ENCODE results near the gene ADGRD1.
"Not testable (repeated sequence)": the region's sequence is repeated elsewhere in the genome, so short reads cannot be mapped to it uniquely, and the experiment has no call there.

The ADGRD1 gene

DNA sequence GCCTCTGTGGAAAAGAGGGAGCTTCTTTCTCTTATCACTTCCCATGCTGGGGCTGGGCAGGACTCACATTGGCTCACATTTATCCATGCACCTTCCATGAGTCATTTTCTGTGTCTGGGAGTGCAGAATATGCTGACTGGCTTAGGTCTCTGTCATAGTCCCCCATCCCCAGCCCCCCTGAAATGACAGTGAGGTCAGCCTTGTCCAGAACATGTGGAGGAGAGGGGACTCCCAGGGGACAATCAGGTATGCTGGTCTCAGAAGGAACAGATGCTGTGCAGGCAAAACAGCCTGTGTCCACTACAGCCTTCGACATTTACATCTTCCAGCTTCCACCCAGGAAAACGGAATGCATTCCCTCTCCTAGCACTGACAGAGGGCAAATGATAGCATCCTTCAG, 35.0 kb downstream of the ADGRD1 start:
- DNase-seq: no peak

DNA sequence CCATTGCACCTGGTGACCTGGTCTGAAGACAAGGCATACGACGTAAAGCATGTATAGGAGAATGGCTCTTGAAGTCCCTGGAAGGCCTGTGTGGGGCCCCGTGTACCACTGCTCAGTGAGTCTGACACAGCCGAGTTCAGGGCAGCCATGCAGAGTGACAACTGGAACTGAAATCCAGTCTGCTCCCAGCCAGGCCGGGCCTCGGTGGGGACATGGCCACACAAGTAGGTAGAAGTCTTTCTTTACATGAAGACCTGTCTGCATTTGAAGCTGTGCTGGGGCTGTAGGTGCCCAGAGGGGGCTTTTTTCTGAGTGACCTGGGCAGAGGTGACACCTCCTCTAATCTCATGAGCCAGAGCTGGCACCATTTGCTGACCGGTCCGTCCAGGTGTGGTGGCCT, 35.7 kb downstream of the ADGRD1 start:
- DNase-seq: no peak

DNA sequence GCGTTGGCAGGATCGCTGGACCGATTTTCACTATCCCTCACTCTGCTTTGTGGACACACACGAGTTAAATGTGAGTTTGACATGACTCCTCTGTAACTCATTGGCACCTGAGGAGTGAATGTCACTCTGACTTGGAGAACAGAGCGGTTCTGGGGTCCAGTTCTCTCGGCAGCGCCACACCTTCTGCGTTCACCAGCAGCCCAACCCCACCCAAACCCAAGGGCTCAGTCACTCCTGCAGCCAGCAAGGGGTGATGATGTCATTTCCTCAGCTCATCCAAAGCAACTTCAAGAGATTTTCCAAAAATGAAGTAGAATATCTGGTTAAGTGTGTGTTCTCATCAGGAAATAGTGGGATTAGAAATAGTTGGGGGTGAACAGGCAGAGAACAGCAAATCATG, 36.3 kb downstream of the ADGRD1 start:
- no peak for DNase-seq

DNA sequence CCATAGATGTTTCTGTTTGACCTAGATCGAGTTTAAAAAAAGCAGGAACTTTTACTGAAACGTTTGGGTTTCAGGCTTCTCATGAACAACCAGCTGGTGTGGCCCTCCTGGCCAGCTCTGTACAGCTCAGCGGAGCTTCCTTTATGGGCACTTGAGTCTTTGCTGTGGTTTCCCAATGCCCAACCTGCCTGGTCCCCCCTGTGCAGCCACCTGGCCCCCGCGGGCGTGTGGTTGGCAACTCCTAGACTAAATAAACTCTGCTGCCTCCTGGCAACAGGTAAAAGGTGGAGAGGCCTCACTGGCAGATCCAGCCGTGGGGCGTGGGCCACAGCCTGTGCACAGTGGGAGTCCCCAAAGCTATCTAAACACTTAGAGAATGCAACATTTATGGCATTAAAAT, 38.7 kb downstream of the ADGRD1 start:
- DNase-seq: no peak

DNA sequence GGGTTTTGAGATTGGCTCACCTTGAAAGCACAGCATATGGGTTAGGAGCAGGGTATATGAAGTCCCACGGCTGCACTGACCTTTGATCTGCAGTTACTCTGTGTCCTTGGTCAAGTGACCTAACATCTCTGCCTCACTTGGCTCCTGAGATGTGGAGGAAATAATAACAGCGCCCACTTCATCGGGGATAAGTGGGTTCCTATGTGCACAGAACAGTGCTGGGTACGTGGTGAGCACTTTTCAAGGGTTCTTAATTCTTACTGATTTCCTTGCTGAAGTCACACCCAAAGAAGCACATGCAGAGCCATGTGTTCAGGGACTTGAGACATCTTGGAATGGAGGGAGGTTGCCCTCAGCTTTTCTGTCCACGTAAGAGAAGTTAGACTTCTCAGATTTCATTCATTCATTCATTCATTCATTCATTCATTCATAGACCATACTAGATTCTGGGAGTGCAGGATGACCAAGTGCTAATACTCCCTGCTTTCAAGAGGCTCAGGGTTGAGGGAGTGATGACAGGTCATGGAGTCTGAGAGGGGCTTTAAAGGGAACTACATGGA, 39.4 kb downstream of the ADGRD1 start:
- no peak for DNase-seq

DNA sequence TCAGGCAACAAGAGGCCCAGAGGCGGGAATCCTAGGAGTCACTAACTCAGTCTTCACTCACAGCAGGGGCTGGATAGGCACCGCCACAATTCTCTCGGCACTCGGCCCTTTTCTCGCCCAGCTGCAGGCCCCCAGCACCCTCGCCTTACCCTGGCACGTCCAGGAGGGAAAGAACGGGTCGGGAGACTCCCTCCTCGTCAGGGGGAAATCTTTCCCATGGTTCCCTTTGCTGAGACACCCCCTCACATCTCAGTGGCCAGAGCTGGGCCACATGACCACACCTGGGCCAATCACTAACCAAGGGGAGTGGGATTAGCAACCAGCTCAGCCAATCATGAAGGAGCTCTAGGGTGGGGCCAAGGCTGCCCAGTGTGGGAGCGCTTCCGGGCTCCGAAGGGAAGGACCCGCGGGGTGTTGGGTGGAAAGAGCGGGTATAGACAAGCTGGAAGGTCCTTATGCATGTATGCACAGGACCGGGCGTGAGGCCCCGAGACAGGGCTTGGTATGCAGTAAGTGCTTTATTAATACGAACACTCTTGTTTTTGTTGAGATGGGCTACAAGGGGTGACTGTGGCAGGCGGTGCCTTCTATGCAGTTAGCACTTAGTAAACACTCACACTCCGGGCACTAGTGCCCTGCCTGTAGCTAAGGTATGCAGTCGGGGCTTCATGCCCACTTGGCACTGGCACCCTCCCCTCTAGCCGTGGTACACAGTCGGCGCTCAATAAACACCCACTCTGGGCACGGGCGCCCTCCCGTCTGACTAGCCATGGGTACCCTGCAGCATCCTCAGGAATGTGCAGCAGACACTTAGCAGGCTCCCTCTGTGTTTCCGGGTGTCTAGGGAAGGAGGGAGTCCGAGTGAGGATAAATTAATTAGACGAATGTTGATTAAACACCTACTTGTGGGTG, 40.3 kb downstream of the ADGRD1 start:
- DNase-seq: no peak

DNA sequence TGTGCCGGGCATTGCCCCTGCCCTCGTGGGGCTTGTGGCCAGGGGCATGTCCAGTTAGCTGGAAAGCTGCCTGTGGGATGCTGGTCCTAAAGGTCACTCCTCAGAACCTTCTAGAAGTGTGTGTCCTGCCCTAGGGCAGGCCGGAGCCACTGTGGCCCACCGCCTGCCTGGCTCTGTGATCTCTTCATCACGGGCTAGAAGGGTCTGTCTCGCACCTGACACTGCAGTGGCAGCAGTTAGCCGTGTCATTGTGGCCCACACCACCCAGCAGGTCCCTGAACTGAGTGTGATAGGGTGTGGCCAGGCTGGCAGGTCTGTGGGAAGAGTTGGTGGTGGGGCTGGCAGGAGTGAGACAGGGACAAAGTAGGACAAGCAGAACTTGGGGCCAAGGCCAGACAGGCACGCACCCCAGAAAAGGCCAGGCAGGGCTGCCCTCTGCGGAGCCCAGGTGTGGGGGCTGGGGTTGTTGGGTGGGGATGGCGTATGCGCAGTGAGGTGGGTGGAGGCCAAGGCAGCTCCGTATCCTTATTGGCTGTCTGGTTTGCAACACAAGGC, 41.2 kb downstream of the ADGRD1 start:
- no peak for DNase-seq

DNA sequence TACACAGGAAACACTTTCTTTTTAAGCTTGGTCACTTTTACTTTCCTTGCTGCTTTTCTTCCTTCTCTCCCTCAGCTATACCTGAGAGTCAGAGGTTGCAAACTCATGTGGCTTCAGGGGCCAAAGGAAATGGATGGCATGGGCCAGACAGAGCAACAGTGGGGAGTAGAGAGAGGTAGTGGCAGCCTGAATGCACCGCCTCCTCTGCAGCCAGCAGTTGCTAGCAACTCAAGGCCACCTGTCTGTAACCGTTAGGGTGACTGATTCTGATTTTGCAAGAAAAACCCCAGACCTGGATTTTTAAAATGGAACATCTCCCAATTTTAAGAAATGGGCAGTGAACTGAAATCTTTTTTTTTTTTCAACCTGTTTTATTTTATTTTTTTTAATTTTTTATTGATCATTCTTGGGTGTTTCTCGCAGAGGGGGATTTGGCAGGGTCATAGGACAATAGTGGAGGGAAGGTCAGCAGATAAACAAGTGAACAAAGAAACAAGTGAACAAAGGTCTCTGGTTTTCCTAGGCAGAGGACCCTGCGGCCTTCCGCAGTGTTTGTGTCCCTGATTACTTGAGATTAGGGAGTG, 41.8 kb downstream of the ADGRD1 start:
- not testable (repeated sequence) for DNase-seq

DNA sequence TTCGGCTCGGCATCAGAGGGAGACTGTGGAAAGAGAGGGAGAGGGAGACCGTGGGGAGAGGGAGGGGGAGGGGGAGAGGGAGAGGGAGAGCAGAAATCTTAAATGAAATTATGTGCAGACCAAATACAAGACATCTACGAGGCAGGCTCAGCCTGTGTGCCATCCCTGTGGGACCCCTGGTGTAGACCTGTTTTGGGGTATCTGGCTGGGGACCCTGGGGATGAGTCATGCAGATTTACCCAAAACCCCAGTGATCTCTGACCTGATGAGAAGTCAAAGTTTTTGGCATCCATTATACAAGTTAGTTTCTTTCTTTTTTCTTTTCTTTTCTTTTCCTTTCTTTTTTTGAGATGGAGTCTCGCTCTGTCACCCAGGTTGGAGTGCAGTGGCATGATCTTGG, 44.4 kb downstream of the ADGRD1 start:
- DNase-seq: no peak

DNA sequence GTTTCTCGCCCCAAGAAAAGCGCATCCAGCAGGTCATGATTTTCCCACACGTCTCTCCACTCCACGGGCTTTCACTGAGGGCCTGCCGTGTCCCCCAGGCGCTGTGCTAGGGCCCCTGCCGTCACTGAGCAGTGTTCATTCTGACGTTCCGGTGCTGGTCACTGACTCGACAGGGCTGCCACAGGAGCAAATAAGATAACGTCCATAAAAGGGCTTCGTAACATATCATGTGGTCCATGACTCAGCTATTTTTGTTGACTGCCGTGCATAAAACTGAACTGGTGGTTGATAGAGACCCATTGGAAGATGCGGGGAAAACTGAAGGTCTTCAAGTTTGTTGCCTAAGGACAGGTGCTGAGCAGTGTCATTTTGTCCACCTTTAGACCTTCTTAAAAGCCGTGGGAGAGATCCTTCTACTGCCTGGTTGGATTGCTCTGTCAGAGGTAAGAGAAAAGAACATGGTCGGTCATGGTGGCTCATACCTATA, 46.3 kb downstream of the ADGRD1 start:
- DNase-seq: no peak

DNA sequence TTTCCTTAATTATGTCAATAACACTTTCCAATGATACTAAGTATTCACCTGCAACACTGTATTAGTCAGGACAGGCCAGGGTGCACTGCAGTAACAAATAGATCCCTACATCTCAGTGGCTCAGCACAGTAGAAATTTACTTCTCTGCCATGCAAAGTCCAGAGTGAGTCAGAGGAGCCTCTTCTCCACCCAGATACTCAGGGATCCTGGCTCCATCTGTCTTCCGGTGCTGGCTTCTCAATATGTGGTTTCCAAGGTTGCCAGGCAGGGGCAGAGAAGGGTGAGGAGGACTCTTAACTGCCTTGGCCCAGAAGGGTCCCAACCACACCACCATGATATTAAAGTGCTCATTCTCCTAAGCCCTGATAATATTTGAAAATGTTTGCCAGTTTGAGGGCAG, 47.8 kb downstream of the ADGRD1 start:
- DNase-seq: no peak

DNA sequence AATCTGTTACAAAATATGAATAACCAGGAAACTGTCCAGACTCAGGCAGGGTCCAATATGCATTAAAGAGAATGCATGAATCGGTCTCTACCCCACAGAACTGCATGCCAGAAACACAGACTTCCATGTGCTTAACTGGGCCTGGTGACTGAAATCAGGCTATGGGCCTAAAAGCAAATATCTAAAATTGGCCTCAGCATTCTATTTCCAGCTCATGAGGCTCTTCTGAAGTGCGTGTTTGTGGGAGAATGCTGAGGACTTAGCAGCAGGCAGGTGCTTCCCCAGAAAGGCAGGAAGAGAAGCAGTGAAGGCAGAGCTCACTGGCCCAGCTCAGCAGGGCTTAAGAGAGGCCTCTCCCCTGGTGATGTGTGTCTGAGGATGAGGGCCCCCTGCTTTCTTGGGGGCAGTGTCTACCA, 48.5 kb downstream of the ADGRD1 start:
- DNase-seq: no peak

DNA sequence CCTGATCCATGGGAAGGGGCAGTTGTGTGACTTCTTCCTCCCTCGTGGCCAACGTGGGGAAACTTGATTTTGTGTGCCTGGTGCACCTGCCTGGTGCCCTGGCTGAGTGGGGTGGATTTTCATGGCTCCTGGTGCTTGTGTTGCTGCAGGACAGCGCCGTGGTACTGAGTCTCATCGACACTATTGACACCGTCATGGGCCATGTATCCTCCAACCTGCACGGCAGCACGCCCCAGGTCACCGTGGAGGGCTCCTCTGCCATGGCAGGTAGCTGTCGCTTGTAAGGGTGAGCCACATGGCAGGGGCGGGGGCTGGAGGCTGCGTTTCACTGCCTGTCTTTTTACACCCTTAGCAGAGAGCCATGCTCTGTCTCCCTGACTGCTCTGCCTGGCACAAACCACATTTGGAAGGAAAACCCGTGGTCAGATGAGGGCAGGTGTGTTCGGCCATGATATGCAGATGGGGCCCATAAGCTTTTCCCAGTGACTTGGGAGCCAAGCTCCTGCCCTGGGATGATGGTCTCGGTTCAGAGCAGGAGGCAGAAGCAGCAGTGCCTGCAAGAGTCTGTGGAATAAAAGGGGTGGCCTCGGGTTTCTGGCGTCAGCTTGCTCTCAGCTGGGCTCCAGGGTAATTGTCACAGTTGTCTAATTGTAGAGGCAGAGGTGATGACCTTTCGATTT, 49.5 kb downstream of the ADGRD1 start:
- no peak for DNase-seq

DNA sequence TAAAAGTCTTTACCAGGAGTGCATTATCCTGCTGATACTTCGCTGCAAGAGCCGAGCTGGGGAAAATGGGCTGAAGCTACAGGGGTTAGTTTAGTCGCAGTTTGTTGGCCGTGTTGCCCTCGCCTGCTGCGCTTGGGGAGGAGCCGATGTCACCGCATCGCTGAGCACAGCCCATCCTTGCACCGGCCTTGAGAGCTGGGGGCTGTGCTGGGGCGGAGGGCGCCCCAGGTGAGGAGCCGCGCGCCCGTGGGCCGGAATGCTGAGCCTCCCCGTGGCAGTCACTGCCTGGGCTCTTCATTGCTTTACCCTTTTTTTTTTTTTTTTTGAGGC, 50.0 kb downstream of the ADGRD1 start:
- no peak for DNase-seq

DNA sequence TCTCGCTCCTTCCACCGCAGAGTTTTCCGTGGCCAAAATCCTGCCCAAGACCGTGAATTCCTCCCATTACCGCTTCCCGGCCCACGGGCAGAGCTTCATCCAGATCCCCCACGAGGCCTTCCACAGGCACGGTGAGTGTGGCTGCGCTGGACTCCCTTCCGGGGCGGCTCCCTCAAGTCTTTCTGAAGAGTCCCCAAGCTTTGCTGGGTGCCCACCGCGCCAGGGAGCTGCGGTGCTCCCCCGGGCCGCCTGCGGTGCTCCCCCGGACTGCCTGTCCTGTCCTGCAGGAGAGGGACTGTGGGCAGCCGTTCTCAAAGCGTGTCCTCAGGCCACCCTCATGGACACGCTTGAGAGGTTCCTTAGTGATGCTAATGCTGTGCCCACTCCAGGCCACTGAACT, 50.5 kb downstream of the ADGRD1 start:
- DNase-seq: no peak

DNA sequence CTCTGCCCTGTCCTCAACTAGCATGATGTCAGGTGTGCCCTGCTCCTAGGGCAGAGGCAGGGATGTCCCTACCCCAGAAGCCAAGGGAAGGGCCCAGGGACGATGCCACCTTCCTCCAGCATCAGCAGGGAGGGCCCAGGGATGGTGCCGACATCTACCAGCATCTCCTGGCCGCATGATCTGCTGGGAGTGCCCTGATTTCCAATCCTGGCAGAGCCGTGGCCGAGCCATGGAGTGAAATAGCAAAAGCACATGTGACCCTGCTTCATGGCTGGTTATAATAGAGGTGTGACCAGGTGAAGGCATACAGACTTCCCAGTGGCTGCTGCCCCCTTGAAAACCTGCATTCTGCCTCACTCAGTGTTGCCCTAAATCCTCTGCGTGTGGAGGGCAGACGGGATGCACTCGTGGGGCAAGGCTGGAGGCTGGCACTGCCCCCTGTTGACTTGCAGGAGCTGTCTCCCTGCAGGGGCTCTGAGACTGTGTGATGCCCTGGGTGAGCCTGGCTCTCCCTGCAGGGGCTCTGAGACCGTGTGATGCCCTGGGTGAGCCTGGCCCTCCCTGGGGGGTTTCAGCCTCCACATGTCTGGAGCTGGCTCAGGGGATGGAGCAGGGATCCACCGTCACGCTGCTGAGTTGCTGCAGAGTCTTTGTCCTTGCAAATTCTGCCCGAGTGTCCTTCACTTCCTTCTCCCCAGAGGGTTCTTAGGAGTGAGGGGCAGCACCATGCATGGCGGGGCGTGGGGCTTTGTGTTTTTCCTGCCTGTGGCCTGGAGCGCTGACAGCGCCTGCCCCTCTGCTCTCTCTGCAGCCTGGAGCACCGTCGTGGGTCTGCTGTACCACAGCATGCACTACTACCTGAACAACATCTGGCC, 51.7 kb downstream of the ADGRD1 start:
- no peak for DNase-seq

DNA sequence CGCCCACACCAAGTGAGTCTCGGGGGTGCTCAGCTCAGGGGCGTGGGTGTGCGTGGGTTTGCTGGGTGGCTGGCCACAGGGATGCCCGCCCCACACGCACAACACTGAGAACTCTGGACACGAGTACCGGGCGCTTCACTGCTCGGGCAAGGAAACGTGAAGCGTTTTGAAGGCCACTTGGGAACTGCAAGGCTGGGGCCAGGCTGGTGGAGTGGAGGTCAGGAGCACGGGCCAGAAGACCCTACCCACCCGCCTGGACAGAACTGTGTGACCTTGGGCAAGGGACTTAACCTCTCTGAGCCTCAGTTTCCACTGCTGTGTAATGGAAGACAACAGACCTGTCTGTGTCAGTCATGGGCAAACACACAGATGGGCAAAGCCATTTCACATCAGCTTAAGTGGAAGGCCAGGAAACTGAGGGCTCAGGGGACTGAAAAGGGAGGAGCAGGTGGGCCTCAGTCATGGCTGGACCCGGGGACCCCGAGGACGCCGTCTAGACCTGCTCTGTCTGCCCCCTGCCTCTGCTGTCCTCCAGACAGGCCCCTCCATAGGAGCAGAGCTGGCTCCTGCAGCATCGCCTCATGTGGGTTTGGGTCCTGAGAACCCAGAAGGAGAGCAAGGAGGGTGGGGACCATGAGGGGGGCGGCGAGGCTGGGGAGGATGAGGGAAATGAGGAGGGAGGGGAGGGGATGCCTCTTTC, 52.5 kb downstream of the ADGRD1 start:
- DNase-seq: no peak

DNA sequence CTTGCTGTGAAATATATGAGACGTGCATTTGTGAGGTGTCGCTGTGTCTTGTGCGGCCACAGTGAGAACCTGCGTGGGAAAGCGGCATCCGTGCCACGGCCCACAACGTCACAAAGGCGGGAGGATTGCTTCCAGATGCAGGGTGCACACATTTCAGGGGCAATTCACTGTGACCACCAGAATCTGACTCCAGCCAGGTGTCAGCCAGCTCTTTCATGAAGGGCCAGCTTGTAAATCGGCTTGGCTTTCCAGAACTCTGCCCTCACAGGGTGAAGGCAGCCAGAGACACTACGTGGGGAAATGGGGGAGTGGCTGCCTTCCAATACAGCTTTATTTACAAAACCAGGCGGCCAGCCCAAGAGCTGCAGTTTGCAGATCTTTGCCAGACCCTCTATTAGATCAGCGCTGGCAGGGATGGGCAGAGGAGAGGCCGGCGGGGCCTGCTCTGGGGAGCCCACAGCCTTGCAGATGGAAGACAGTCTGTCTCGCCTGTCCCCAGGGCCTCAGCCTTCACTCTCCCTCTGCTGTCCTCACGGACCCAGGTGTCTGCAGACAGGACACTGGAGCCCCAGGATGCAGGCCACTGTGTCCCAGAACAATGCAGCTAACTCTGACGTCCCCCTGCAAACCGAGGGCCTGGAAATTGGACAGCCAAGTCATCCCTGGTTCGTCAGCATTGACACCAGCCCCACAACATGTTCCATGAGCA, 53.5 kb downstream of the ADGRD1 start:
- peak; percentile 41 for DNase-seq

DNA sequence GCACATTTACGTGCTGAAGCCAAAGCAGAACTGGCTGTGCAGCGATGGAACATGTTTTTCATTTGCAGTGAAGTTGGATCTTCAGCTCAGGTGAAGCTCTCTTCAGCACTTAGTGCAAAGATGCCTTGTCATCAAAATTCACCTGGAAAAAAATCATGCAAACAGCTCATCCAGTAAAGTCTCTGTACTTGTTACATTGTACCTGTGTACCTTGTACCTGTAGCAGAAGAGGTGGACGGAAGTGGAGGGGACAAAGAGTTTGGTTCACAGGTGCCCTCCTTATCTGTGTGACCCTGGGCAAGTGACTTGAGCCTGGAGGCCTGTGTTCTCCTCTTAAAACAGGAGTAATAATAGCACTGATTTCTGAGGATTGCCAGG, 54.0 kb downstream of the ADGRD1 start:
- DNase-seq: no peak

DNA sequence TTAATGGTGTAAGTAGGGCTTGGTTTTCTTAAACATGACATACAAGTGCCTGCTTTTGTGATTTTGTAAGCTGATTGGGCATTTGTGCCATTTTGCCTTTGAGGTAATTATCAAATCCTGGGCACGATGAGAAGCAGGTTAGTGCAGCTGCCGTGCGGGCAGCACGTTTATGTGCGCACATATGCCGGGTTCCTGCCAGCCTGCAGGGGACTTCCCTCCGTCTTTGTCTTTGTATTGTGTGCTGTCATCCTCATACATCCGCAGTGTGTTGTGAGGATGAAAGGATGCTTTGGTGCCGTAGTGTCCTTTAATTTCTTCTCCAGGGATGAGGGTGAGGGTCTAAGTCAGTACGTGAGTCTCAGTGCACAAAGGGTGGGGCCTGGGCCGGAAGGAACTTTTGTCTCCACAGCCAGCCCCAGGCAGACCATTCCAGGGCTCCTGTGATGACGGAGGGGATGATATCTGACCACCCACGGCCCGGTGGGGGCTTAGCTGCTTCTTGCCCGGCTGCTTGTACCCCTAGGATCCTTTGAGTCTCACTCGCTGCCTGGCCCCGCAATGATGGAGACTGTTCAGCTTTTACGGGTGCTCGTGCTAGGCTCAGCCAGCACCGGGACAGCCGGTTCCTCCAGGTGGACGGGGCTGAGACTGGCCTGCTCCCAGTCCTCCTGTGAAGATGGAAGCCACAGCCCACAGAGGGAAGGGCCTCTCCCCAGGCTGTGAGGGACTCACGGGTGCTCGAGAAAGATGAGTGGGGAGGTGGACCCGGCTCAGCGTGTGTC, 54.6 kb downstream of the ADGRD1 start:
- no peak for DNase-seq

All from NCI-H1092 (cell line).